Measurements from ENCODE around the gene KRT72.

DNA sequence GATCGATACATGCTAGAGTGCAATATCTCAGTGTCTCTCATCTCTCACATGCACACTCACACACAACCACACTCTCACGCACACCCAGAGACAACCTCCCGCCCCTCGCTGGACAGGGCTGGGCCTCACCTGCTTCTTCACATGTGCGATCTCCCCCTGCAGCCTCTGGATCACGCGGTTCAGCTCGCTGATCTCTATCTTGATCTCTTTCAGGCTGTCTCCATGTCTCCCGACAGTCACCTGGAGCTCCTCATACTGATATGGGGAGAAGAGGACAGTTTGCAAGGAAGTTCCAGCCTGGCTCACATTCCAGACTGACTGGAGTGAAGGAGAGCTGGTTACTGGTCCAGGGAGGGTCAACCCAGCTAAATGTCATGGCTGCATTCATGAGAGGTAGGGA, 46.3 kb upstream of the KRT72 start:
- TF ChIP-seq, protein P1, sequence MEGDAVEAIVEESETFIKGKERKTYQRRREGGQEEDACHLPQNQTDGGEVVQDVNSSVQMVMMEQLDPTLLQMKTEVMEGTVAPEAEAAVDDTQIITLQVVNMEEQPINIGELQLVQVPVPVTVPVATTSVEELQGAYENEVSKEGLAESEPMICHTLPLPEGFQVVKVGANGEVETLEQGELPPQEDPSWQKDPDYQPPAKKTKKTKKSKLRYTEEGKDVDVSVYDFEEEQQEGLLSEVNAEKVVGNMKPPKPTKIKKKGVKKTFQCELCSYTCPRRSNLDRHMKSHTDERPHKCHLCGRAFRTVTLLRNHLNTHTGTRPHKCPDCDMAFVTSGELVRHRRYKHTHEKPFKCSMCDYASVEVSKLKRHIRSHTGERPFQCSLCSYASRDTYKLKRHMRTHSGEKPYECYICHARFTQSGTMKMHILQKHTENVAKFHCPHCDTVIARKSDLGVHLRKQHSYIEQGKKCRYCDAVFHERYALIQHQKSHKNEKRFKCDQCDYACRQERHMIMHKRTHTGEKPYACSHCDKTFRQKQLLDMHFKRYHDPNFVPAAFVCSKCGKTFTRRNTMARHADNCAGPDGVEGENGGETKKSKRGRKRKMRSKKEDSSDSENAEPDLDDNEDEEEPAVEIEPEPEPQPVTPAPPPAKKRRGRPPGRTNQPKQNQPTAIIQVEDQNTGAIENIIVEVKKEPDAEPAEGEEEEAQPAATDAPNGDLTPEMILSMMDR (IDR thresholded peaks at IDR 0.05 in 2 of 3, conservative IDR thresholded peaks at IDR 0.05 in 1 of 3; ENCODE audit: borderline replicate concordance in 1 of 3, insufficient read depth in 1 of 3, low read depth in 2 of 3, low read length in 2 of 3), result no peak
- TF ChIP-seq EZH2 (IDR thresholded peaks at IDR 0.05) (no peak), SIN3A (IDR thresholded peaks at IDR 0.05; ENCODE audit: low read depth) (no peak), POLR2A (IDR thresholded peaks at IDR 0.05; ENCODE audit: borderline replicate concordance, extremely low read depth, insufficient read depth, insufficient read length) (no peak), CEBPB (IDR thresholded peaks at IDR 0.05; ENCODE audit: low read depth) (no peak), POLR2AphosphoS5 (IDR thresholded peaks at IDR 0.05; ENCODE audit: low read depth, low read length) (no peak), SRF (IDR thresholded peaks at IDR 0.05; ENCODE audit: low read depth) (no peak), TCF7L2 (IDR thresholded peaks at IDR 0.05; ENCODE audit: borderline replicate concordance, extremely low read depth, insufficient read depth, insufficient read length) (no peak)
- TF ChIP-seq, protein P2, sequence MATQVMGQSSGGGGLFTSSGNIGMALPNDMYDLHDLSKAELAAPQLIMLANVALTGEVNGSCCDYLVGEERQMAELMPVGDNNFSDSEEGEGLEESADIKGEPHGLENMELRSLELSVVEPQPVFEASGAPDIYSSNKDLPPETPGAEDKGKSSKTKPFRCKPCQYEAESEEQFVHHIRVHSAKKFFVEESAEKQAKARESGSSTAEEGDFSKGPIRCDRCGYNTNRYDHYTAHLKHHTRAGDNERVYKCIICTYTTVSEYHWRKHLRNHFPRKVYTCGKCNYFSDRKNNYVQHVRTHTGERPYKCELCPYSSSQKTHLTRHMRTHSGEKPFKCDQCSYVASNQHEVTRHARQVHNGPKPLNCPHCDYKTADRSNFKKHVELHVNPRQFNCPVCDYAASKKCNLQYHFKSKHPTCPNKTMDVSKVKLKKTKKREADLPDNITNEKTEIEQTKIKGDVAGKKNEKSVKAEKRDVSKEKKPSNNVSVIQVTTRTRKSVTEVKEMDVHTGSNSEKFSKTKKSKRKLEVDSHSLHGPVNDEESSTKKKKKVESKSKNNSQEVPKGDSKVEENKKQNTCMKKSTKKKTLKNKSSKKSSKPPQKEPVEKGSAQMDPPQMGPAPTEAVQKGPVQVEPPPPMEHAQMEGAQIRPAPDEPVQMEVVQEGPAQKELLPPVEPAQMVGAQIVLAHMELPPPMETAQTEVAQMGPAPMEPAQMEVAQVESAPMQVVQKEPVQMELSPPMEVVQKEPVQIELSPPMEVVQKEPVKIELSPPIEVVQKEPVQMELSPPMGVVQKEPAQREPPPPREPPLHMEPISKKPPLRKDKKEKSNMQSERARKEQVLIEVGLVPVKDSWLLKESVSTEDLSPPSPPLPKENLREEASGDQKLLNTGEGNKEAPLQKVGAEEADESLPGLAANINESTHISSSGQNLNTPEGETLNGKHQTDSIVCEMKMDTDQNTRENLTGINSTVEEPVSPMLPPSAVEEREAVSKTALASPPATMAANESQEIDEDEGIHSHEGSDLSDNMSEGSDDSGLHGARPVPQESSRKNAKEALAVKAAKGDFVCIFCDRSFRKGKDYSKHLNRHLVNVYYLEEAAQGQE (IDR thresholded peaks at IDR 0.05; ENCODE audit: low read depth), result no peak

Data from HCT116 (cell line).